ENCODE measurements around the gene KRT77. TPM values are rescaled to one million over a fixed set of nuclear protein-coding genes. Genes with fewer than 3 reads are reported as not detected.
"Not testable (repeated sequence)": the region's sequence is repeated elsewhere in the genome, so short reads cannot be mapped to it uniquely, and the experiment has no call there.

The KRT77 gene
- total RNA-seq, result not detected

DNA sequence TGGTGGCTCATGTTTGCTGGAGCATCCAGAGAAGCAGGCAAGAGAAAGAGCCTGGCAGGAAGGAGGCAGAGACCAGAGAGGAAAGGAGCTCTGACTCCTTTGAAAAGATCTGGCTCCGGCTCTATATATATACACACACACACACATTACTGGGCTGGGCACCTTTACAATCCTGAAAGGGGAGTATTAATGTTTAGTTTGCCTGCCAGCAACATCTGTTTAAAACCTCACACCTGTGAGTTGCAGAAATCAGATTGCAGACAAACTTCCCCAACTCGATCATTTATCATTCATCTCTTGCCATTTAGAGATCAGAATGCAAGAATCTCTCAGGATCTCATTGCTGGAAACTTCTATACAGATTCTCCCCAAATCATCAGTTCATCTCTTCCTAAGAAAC lies at the start of gene KRT77:
Gene KRT77 (minus strand): TSS at position 101 of the 400 bp plus-strand sequence. CDS start 90 bp downstream, at position 11.
- no peaks in the 10 kb centered on the region for H3K9me3 Mint-ChIP-seq
- no peaks in the 10 kb centered on the region for H3K36me3 Mint-ChIP-seq
- H3K4me1 Mint-ChIP-seq, result peaks cover 1% of the 10 kb centered on the region
- H3K27ac Mint-ChIP-seq, result no peak within 1 kb of the TSS
- POLR2A ChIA-PET, result no interaction called here
- H3K27me3 Mint-ChIP-seq, result peaks cover 6% of the 10 kb centered on the region
- no peak for ATAC-seq (ENCODE audit: low read depth)
- DNase-seq, result no peak
- H3K4me3 Mint-ChIP-seq, result no peak within 1 kb of the TSS

DNA sequence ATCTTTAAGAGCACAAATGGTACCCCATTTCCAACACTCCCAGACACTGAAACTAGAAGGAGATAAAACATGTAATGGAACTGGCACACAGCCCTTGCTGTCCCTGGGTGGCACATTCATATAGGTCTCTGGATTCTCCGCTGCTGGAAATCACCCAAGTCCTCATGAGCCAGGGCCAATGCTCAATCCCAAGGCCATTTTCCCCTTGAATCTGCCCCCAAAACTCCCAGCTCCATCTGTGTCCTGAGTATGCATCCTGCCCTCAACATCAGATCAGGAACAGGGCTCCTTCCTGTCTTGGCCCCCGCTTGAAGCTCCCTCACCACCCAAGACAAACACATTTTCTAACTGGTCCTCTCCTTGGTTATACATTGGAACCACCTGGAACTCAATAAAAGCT lies 49.2 kb upstream of the KRT77 start:
- no peak overlapping the region for H3K4me3 Mint-ChIP-seq
- ATAC-seq (ENCODE audit: low read depth) (no peak), DNase-seq (no peak)
- no peaks in the 10 kb centered on the region for H3K36me3 Mint-ChIP-seq
- H3K9me3 Mint-ChIP-seq, result no peaks in the 10 kb centered on the region
- H3K27ac Mint-ChIP-seq, result no peak overlapping the region
- peaks cover 6% of the 10 kb centered on the region for H3K4me1 Mint-ChIP-seq
- POLR2A ChIA-PET, result no interaction called here
- peaks cover 8% of the 10 kb centered on the region for H3K27me3 Mint-ChIP-seq

- Mint-ChIP-seq H3K27ac (no peak overlapping the region), H3K4me3 (no peak overlapping the region), H3K36me3 (no peaks in the 10 kb centered on the region), H3K4me1 (peaks cover 6% of the 10 kb centered on the region), H3K9me3 (no peaks in the 10 kb centered on the region), H3K27me3 (peaks cover 8% of the 10 kb centered on the region)
- ATAC-seq (ENCODE audit: low read depth), result no peak
- POLR2A ChIA-PET, result no interaction called here
- DNase-seq, result no peak
Observed at GRCh38 chr12:52751795-52752194, 48.5 kb upstream of the KRT77 start.

GRCh38 chr12:52750532-52750931 lies 47.2 kb upstream of the KRT77 start:
- H3K4me3 Mint-ChIP-seq; POLR2A ChIA-PET; H3K27me3 Mint-ChIP-seq; ATAC-seq (ENCODE audit: low read depth); H3K27ac Mint-ChIP-seq; H3K4me1 Mint-ChIP-seq; H3K9me3 Mint-ChIP-seq; DNase-seq; H3K36me3 Mint-ChIP-seq: not testable (repeated sequence)

GRCh38 chr12:52749827-52750226 lies 46.5 kb upstream of the KRT77 start:
- ATAC-seq (ENCODE audit: low read depth), result no peak
- peaks cover 8% of the 10 kb centered on the region for H3K27me3 Mint-ChIP-seq
- peaks cover 6% of the 10 kb centered on the region for H3K4me1 Mint-ChIP-seq

GRCh38 chr12:52748578-52748977 lies 45.3 kb upstream of the KRT77 start:
- Mint-ChIP-seq H3K36me3 (no peaks in the 10 kb centered on the region), H3K4me1 (peaks cover 6% of the 10 kb centered on the region), H3K4me3 (no peak overlapping the region), H3K9me3 (no peaks in the 10 kb centered on the region), H3K27ac (peak overlapping the region; percentile 21), H3K27me3 (peaks cover 8% of the 10 kb centered on the region)
- DNase-seq (no peak), ATAC-seq (ENCODE audit: low read depth) (no peak)
- POLR2A ChIA-PET, result no interaction called here

More at GRCh38 chr12:52749827-52750226, 46.5 kb upstream of the KRT77 start:
- Mint-ChIP-seq H3K36me3 (no peaks in the 10 kb centered on the region), H3K9me3 (no peaks in the 10 kb centered on the region), H3K27ac (no peak overlapping the region), H3K4me3 (no peak overlapping the region)
- DNase-seq, result no peak
- POLR2A ChIA-PET, result no interaction called here

DNA sequence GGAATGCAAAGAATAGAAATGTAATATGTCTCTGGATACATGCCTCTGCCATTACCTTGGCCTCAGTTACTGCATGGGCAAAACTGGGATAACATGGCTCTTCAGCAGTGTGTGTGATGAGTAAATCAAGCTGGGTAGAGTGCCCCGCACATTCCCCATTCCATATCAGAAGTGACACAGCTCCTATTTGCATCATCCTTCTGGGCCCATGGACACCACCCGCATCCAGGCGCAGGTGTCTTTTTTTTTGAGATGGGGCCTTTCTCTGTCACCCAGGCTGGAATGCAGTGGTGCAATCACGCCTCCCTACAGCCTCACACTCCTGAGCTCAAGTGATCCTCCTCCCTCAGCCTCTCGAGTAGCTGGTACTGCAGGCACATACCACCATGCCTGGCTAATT lies 42.2 kb upstream of the KRT77 start:
- Mint-ChIP-seq H3K36me3 (no peaks in the 10 kb centered on the region), H3K9me3 (no peaks in the 10 kb centered on the region), H3K27me3 (peaks cover 9% of the 10 kb centered on the region), H3K4me1 (peaks cover 6% of the 10 kb centered on the region), H3K4me3 (no peak overlapping the region), H3K27ac (no peak overlapping the region)
- ATAC-seq (ENCODE audit: low read depth) (no peak), DNase-seq (no peak)
- POLR2A ChIA-PET, result no interaction called here

DNA sequence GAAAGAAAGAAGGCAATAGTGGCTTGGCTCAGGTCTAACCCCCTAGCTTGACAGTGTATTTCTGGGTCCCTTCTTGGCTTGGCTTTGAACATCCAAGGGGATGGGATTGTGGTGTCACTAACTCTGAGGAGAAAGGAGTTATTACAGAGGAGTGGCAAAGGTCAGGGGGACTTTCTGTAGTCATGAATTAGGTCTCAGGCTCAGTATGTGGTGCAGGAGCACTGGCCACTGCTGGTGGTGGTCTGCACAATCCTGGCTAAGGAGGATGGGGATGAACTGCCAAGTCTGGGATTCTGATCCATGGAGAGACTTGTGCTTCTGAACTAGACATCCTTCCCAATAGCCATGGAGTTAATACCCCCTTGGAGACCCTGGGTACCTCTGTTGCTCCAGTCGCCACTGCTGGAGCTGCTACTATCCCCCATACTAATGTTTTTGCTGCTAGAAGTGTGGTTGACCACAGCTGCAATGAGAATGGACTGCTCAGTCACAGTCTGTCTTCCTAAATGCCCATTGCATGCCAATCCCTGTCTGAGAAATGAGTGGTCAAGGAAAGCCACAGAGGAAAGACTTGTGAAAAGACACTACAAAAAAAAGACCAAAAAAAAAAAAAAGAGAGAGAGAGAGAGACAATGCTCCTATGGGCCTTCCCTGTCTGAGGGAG lies 41.3 kb upstream of the KRT77 start:
- H3K4me3 Mint-ChIP-seq, result no peak overlapping the region
- no peak overlapping the region for H3K27ac Mint-ChIP-seq
- H3K4me1 Mint-ChIP-seq, result peaks cover 6% of the 10 kb centered on the region
- ATAC-seq (ENCODE audit: low read depth) (no peak), DNase-seq (no peak)
- H3K36me3 Mint-ChIP-seq, result no peaks in the 10 kb centered on the region
- POLR2A ChIA-PET, result no interaction called here
- H3K27me3 Mint-ChIP-seq, result peaks cover 6% of the 10 kb centered on the region
- no peaks in the 10 kb centered on the region for H3K9me3 Mint-ChIP-seq

GRCh38 chr12:52742822-52743457 lies 39.6 kb upstream of the KRT77 start:
- Mint-ChIP-seq H3K27me3 (peaks cover 7% of the 10 kb centered on the region), H3K4me1 (no peaks in the 10 kb centered on the region), H3K4me3 (no peak overlapping the region), H3K27ac (no peak overlapping the region), H3K36me3 (no peaks in the 10 kb centered on the region), H3K9me3 (no peaks in the 10 kb centered on the region)
- POLR2A ChIA-PET, result no interaction called here
- no peak for ATAC-seq (ENCODE audit: low read depth)
- no peak for DNase-seq

- Mint-ChIP-seq H3K27me3 (peaks cover 7% of the 10 kb centered on the region), H3K4me1 (no peaks in the 10 kb centered on the region), H3K36me3 (no peaks in the 10 kb centered on the region), H3K27ac (no peak overlapping the region), H3K4me3 (no peak overlapping the region), H3K9me3 (no peaks in the 10 kb centered on the region)
- POLR2A ChIA-PET, result no interaction called here
- DNase-seq (no peak), ATAC-seq (ENCODE audit: low read depth) (no peak)
Observed at GRCh38 chr12:52742196-52742580, 38.9 kb upstream of the KRT77 start.

GRCh38 chr12:52741375-52742195 lies 38.3 kb upstream of the KRT77 start:
- Mint-ChIP-seq H3K4me3 (no peak overlapping the region), H3K9me3 (no peaks in the 10 kb centered on the region), H3K4me1 (no peaks in the 10 kb centered on the region), H3K27ac (no peak overlapping the region), H3K27me3 (peaks cover 7% of the 10 kb centered on the region), H3K36me3 (no peaks in the 10 kb centered on the region)
- DNase-seq, result peak; percentile 78
- POLR2A ChIA-PET, result no interaction called here
- ATAC-seq (ENCODE audit: low read depth), result peak; percentile 73

DNA sequence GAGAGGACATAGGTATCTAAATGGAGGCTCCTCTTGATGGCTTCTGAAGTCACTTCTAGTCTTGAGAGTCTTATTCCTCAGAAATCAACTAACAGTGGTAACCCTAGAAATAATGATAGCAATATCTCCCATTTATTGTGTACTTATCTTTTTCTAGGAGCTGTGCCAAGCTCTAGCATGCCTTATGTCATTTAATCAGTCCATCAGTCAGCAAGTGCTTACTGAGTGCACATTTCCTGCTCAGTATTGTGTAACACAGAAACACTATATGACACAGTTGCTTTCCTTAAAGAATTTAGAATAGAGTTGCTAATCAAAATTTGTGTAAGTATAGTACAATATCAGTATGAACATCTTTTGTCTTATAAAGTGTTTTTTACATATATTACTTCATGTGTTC lies 37.3 kb upstream of the KRT77 start:
- no peak for ATAC-seq (ENCODE audit: low read depth)
- no peaks in the 10 kb centered on the region for H3K9me3 Mint-ChIP-seq
- H3K4me1 Mint-ChIP-seq, result no peaks in the 10 kb centered on the region

GRCh38 chr12:52739963-52740362 lies 36.6 kb upstream of the KRT77 start:
- no peak for ATAC-seq (ENCODE audit: low read depth)
- no peak overlapping the region for H3K4me3 Mint-ChIP-seq

More for the DNA sequence above, 37.3 kb upstream of the KRT77 start:
- peaks cover 7% of the 10 kb centered on the region for H3K27me3 Mint-ChIP-seq
- no peak overlapping the region for H3K4me3 Mint-ChIP-seq
- POLR2A ChIA-PET, result no interaction called here
- H3K27ac Mint-ChIP-seq, result no peak overlapping the region
- no peaks in the 10 kb centered on the region for H3K36me3 Mint-ChIP-seq
- DNase-seq, result no peak

More at GRCh38 chr12:52739963-52740362, 36.6 kb upstream of the KRT77 start:
- Mint-ChIP-seq H3K36me3 (no peaks in the 10 kb centered on the region), H3K9me3 (no peaks in the 10 kb centered on the region), H3K4me1 (no peaks in the 10 kb centered on the region), H3K27ac (no peak overlapping the region), H3K27me3 (peaks cover 7% of the 10 kb centered on the region)
- POLR2A ChIA-PET, result no interaction called here
- no peak for DNase-seq
